SK-N-MC (cell line): ENCODE results near the gene SERPINA5.

Source experiments
- EZH2 ChIP-seq: fragments of 200-600 bp; sonication (generic); IDR thresholded peaks from one replicate; pipeline ENCODE4 v1.6.1; 2017; ENCODE audit warnings: antibody characterized with exemption
- FOXP2 ChIP-seq: optimal IDR thresholded peaks from 2 replicates; pipeline ENCODE3; 2011; ENCODE audit warnings: mild to moderate bottlenecking, moderate library complexity; ENCODE audit not compliant: insufficient read depth; ENCODE audit errors: extremely low read length, control extremely low read depth
- POLR2AphosphoS5 ChIP-seq: IDR thresholded peaks from 2 replicates; pipeline ENCODE4 v1.6.1; 2012; ENCODE audit warnings: mild to moderate bottlenecking, low read depth, low read length, borderline replicate concordance

- TF ChIP-seq EZH2 (no peak), FOXP2 (no peak), POLR2AphosphoS5 (no peak)
Measured at GRCh38 chr14:94559638-94560290, 21.5 kb upstream of the SERPINA5 start.
